A549 (cell line): ENCODE data around the gene SLC26A6. TPM values are rescaled to one million over a fixed set of nuclear protein-coding genes. Genes with fewer than 3 reads are reported as not detected.

Source experiments
- ATAC-seq, 2 experiments: fragments of 200-7000 bp in 1 of 2; fragments of >200 bp in 1 of 2; cut with Nextera tagmentation in 1 of 2; cut with Tn5 transposase in 1 of 2; 3 replicates each; pipeline versions ENCODE4 v1.8.0 to v1.9.1; 2018 to 2020; ENCODE audit warnings: mild to moderate bottlenecking in 1 of 2, moderate library complexity in 1 of 2
- CTCF ChIA-PET: fragments of 300-600 bp; sonication (Branson Sonifier 250); formaldehyde crosslinking; extraction: SDS; loops from one replicate; lab custom pipeline; 2021; ENCODE audit warnings: antibody characterized with exemption, inconsistent platforms; lab: Yijun Ruan, JAX
- POLR2A ChIA-PET: fragments of 350-600 bp; formaldehyde crosslinking; extraction: SDS; loops from one replicate; lab custom pipeline; 2021; ENCODE audit warnings: antibody characterized with exemption, inconsistent platforms; lab: Yijun Ruan, JAX
- DNase-seq, 2 experiments: peaks; one replicate each; pipeline versions ENCODE4 v3.0.0 to v3.0.0-alpha.2; 2011 to 2016; ENCODE audit warnings: low read depth in 1 of 2, low spot score in 1 of 2
- FAIRE-seq: peaks from 2 replicates; lab custom pipeline; 2011; peaks lifted over from hg19 to GRCh38; lab: Jason Lieb, UNC
- H3K27ac ChIP-seq, 2 experiments: fragments of >200 bp; sonication (Bioruptor Twin); formaldehyde crosslinking; 3 replicates each; pipeline ENCODE4 v1.5.1; 2016 to 2017
- H3K4me1 ChIP-seq: fragments of >200 bp; sonication (Bioruptor Twin); formaldehyde crosslinking; 3 replicates; pipeline ENCODE4 v1.6.1; 2016
- H3K4me2 ChIP-seq: fragments of >200 bp; sonication (Bioruptor Twin); formaldehyde crosslinking; 3 replicates; pipeline ENCODE4 v1.6.1; 2016
- H3K4me3 ChIP-seq: fragments of >200 bp; sonication (Bioruptor Twin); formaldehyde crosslinking; 3 replicates; pipeline ENCODE4 v1.5.1; 2016
- H3K9me3 ChIP-seq: fragments of >200 bp; sonication (Bioruptor Twin); formaldehyde crosslinking; 3 replicates; pipeline ENCODE4 v1.6.1; 2016
- CBX2 ChIP-seq: fragments of 200-600 bp; sonication (generic); IDR thresholded peaks from 2 replicates; pipeline ENCODE4 v1.6.1; 2016; ENCODE audit warnings: low read depth, mild to moderate bottlenecking, borderline replicate concordance
- CBX8 ChIP-seq: fragments of 200-600 bp; sonication (generic); IDR thresholded peaks from 2 replicates; pipeline ENCODE4 v1.6.1; 2016
- FOSB ChIP-seq: fragments of 250-450 bp; sonication (Bioruptor Pico); IDR thresholded peaks from 2 replicates; pipeline ENCODE4 v1.5.0; 2020; ENCODE audit warnings: mild to moderate bottlenecking, moderate library complexity
- FOSL2 ChIP-seq, 2 experiments: fragments of 450-650 bp in 1 of 2; fragments of >200 bp in 1 of 2; sonication (Bioruptor Twin) in 1 of 2; formaldehyde crosslinking; IDR thresholded peaks; 2 replicates each; pipeline versions ENCODE4 v1.5.0 to v1.6.1; 2016 to 2020; ENCODE audit warnings: mild to moderate bottlenecking in 1 of 2, moderate library complexity in 1 of 2
- FOXS1 ChIP-seq: fragments of 250-450 bp; sonication (Bioruptor Pico); IDR thresholded peaks from 2 replicates; pipeline ENCODE4 v1.5.0; 2020; ENCODE audit warnings: mild to moderate bottlenecking, moderate library complexity
- HOXA7 ChIP-seq: fragments of 250-450 bp; sonication (Bioruptor Pico); IDR thresholded peaks from 2 replicates; pipeline ENCODE4 v1.5.0; 2020; ENCODE audit warnings: mild to moderate bottlenecking, moderate library complexity
- HOXB13 ChIP-seq: fragments of 250-450 bp; sonication (Bioruptor Pico); IDR thresholded peaks from 2 replicates; pipeline ENCODE4 v1.5.0; 2020; ENCODE audit warnings: low read depth, mild to moderate bottlenecking, moderate library complexity
- HOXB5 ChIP-seq: fragments of 250-450 bp; sonication (Bioruptor Pico); IDR thresholded peaks from 2 replicates; pipeline ENCODE4 v1.5.0; 2020; ENCODE audit warnings: mild to moderate bottlenecking, moderate library complexity
- JUN ChIP-seq, 2 experiments: fragments of >200 bp; sonication (Bioruptor Twin); formaldehyde crosslinking; IDR thresholded peaks; 2 replicates in 1 of 2; 3 replicates in 1 of 2; pipeline ENCODE4 v1.6.1; 2016 to 2017
- JUNB ChIP-seq: fragments of >200 bp; sonication (Bioruptor Twin); formaldehyde crosslinking; IDR thresholded peaks from 2 replicates; pipeline ENCODE4 v1.6.1; 2016
- MAZ ChIP-seq: fragments of 150-350 bp; IDR thresholded peaks from 2 replicates; pipeline ENCODE4 v1.6.1; 2014; ENCODE audit warnings: antibody characterized with exemption, low read depth, low read length, borderline replicate concordance
- NPAS2 ChIP-seq: fragments of 250-450 bp; sonication (Bioruptor Pico); IDR thresholded peaks from 2 replicates; pipeline ENCODE4 v1.8.0; 2022; ENCODE audit warnings: mild to moderate bottlenecking, moderate library complexity, borderline replicate concordance
- PBX3 ChIP-seq: IDR thresholded peaks from 2 replicates; pipeline ENCODE4 v1.6.1; 2012
- PHF8 ChIP-seq: fragments of 200-600 bp; sonication (generic); IDR thresholded peaks from 2 replicates; pipeline ENCODE4 v1.6.1; 2016; ENCODE audit warnings: low read depth, mild to moderate bottlenecking, antibody characterized with exemption, moderate library complexity, borderline replicate concordance
- POLR2A ChIP-seq: IDR thresholded peaks from 2 replicates; pipeline ENCODE4 v1.6.1; 2012; ENCODE audit warnings: mild to moderate bottlenecking, low read length
- RAD21 ChIP-seq, 2 experiments: fragments of >200 bp in 1 of 2; sonication (Bioruptor Twin) in 1 of 2; formaldehyde crosslinking in 1 of 2; IDR thresholded peaks in 1 of 2; conservative IDR thresholded peaks in 1 of 2; 2 replicates in 1 of 2; 3 replicates in 1 of 2; pipeline ENCODE4 v1.6.1; 2012 to 2018; ENCODE audit warnings: inconsistent platforms in 1 of 2
- RCOR1 ChIP-seq: fragments of 150-350 bp; IDR thresholded peaks from 2 replicates; pipeline ENCODE4 v1.6.1; 2014; ENCODE audit warnings: antibody characterized with exemption, low read length, low read depth
- SMC3 ChIP-seq: fragments of >200 bp; sonication (Bioruptor Twin); formaldehyde crosslinking; IDR thresholded peaks from 3 replicates; pipeline ENCODE4 v1.6.1; 2018; ENCODE audit warnings: inconsistent platforms
- SREBF2 ChIP-seq: fragments of 450-650 bp; IDR thresholded peaks from 2 replicates; pipeline ENCODE4 v1.6.1; 2014; ENCODE audit warnings: mild to moderate bottlenecking, moderate library complexity
- TFCP2L1 ChIP-seq: fragments of 250-450 bp; sonication (Bioruptor Pico); IDR thresholded peaks from 2 replicates; pipeline ENCODE4 v1.5.0; 2021; ENCODE audit warnings: mild to moderate bottlenecking
- ZC3H11A ChIP-seq: fragments of 450-650 bp; IDR thresholded peaks from 2 replicates; pipeline ENCODE4 v1.6.1; 2014; ENCODE audit warnings: antibody characterized with exemption, mild to moderate bottlenecking
- ZNF302 ChIP-seq: fragments of 250-450 bp; sonication (Bioruptor Pico); IDR thresholded peaks from 2 replicates; pipeline ENCODE4 v1.9.0; 2021; ENCODE audit warnings: inconsistent platforms, mild to moderate bottlenecking, moderate library complexity
- WGBS: methylation state at CpG from one replicate; pipeline ENCODE4 v1.1.6; 2017; ENCODE audit errors: missing lambda C conversion rate; 5-methylcytosine and 5-hydroxymethylcytosine counted together
- polyA minus RNA-seq: library from RNA; depleted of rRNA, polyadenylated mRNA; stranded (reverse); fragments of >200 nt; gene quantifications from 2 replicates; pipeline ENCODE4 v1.2.3, GENCODE V29; 2011; rRNA and poly(A)+ RNA removed
- polyA plus RNA-seq, 4 experiments: library from polyadenylated mRNA; depleted of rRNA in 3 of 4; stranded (reverse); fragments of >200 nt; fragmentation: RNase III in 1 of 4; extraction: RNeasy Plus Mini Kit Qiagen cat#74134 plus additional on column Dnase treatment in 1 of 4; gene quantifications; 2 replicates in 3 of 4; 3 replicates in 1 of 4; pipeline ENCODE4 v1.2.3, GENCODE V29; 2011 to 2017
- TF ChIP-seq, protein P1 (sequence below): fragments of >200 bp; sonication (Bioruptor Twin); formaldehyde crosslinking; IDR thresholded peaks from 3 replicates; pipeline ENCODE4 v1.5.1; 2016

Gene SLC26A6, protein sequence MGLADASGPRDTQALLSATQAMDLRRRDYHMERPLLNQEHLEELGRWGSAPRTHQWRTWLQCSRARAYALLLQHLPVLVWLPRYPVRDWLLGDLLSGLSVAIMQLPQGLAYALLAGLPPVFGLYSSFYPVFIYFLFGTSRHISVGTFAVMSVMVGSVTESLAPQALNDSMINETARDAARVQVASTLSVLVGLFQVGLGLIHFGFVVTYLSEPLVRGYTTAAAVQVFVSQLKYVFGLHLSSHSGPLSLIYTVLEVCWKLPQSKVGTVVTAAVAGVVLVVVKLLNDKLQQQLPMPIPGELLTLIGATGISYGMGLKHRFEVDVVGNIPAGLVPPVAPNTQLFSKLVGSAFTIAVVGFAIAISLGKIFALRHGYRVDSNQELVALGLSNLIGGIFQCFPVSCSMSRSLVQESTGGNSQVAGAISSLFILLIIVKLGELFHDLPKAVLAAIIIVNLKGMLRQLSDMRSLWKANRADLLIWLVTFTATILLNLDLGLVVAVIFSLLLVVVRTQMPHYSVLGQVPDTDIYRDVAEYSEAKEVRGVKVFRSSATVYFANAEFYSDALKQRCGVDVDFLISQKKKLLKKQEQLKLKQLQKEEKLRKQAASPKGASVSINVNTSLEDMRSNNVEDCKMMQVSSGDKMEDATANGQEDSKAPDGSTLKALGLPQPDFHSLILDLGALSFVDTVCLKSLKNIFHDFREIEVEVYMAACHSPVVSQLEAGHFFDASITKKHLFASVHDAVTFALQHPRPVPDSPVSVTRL
- 12.5 and 12.7 TPM in 2 replicates for polyA plus RNA-seq (2011; rRNA removed)
- 17.4 and 20.3 TPM in 2 replicates for polyA plus RNA-seq (2012; cell fraction: cytosol; rRNA removed)
- polyA plus RNA-seq (2012; cell fraction: nucleus; rRNA removed) = 135 and 159 TPM in 2 replicates
- polyA plus RNA-seq (2017; fragmentation: RNase III; extraction: RNeasy Plus Mini Kit Qiagen cat#74134 plus additional on column Dnase treatment) = 20.0 to 25.5 TPM (median 23.2 TPM) in 3 replicates
- 21.9 and 24.3 TPM in 2 replicates for polyA minus RNA-seq

DNA sequence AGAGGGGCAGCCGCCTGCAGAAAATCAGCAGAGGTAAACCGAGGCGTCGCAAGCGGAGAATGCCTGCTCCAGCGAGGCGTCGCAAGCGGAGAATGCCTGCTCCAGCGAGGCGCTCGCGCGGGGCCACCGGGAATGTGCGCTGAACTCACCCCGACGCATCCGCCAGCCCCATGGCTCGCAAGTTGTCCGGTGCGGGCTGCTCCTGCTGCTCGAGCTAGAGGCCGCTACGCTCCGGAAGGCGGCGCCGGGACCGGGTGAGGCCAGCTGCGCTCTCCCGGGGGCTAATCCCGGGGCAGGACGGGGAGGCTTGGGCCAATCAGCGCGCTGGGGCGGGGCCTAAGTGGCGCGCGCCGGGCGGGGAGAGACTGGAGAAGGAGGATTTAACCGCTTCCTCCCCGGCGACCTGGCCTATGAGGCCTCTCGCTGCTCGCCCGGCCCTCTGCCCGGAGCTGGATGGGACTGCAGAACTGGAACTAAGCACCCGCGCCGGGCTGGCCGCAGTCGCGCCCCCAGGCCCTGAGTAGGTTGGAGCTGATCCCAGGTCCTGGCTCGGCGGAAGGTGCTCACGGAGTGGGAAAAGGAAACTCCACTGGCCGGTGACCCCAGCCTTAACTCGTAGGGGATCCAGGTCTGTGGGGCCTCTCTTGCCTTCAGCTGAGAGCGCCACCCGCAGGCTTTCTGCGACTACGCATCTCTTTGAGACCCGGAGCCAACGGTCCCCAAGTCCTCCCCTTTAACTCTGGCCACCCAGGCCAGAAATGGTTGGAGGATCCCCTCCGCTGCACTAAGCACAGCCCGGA is at the start of gene SLC26A6:
Gene SLC26A6, minus strand, starts transcription at position 240 of the 800 bp plus-strand sequence. Its CDS starts 68 bp downstream, at position 172.
- peak; percentile 94 to 98 for DNase-seq
- POLR2A ChIA-PET = interaction anchor here (0.6 to 2.1 kb wide), 4 partner anchors 10 to 162 kb away, joined by 3 to 9 read pairs (median 3); partner anchors contain the start of gene CELSR3
- peak; percentile 90 to 97 for ATAC-seq
- Histone ChIP-seq H3K4me3 (peak within 1 kb of the TSS; percentile 82), H3K4me2 (peak within 1 kb of the TSS; percentile 81), H3K9me3 (no peaks in the 10 kb centered on the region), H3K27ac (peak within 1 kb of the TSS; percentile 79 to 97), H3K4me1 (peaks cover 16% of the 10 kb centered on the region)
- no peak for TF ChIP-seq FOXS1 (CRISPR knock-in tag)
- no peak for TF ChIP-seq ZC3H11A
- no peak for TF ChIP-seq MAZ
- no peak for TF ChIP-seq PHF8
- TF ChIP-seq NPAS2 (CRISPR knock-in tag) = no peak
- TF ChIP-seq CBX8 = no peak
- TF ChIP-seq HOXA7 = no peak
- no peak for TF ChIP-seq HOXB5 (CRISPR knock-in tag)
- TF ChIP-seq JUN (IDR thresholded peaks at IDR 0.05) = peak in 1 of 2 experiments; percentile 67; a peak in 3 of 5 replicates
- TF ChIP-seq RCOR1 = no peak
- TF ChIP-seq ZNF302 (CRISPR knock-in tag) = no peak
- peak; percentile 45 for TF ChIP-seq POLR2A
- TF ChIP-seq, protein P1, sequence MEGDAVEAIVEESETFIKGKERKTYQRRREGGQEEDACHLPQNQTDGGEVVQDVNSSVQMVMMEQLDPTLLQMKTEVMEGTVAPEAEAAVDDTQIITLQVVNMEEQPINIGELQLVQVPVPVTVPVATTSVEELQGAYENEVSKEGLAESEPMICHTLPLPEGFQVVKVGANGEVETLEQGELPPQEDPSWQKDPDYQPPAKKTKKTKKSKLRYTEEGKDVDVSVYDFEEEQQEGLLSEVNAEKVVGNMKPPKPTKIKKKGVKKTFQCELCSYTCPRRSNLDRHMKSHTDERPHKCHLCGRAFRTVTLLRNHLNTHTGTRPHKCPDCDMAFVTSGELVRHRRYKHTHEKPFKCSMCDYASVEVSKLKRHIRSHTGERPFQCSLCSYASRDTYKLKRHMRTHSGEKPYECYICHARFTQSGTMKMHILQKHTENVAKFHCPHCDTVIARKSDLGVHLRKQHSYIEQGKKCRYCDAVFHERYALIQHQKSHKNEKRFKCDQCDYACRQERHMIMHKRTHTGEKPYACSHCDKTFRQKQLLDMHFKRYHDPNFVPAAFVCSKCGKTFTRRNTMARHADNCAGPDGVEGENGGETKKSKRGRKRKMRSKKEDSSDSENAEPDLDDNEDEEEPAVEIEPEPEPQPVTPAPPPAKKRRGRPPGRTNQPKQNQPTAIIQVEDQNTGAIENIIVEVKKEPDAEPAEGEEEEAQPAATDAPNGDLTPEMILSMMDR = peak; percentile 53
- peak; percentile 48 to 58 for TF ChIP-seq RAD21 (conservative IDR thresholded peaks at IDR 0.05 in 1 of 2, IDR thresholded peaks at IDR 0.05 in 1 of 2)
- no peak for TF ChIP-seq FOSB
- TF ChIP-seq FOSL2 (IDR thresholded peaks at IDR 0.05) = no peak
- no peak for TF ChIP-seq FOSL2 (CRISPR knock-in tag; IDR thresholded peaks at IDR 0.05)
- TF ChIP-seq SREBF2 = no peak
- TF ChIP-seq CBX2 = no peak
- no peak for TF ChIP-seq JUNB
- TF ChIP-seq PBX3 = no peak
- peak; percentile 39; the same call in 1 of the 3 replicates for TF ChIP-seq SMC3
- no peak for TF ChIP-seq TFCP2L1 (CRISPR knock-in tag)
- no peak for TF ChIP-seq HOXB13
- FAIRE-seq = no peak
- 13% methylated on average over 7 of the region's 68 CpGs for WGBS
- CTCF ChIA-PET = interaction anchor here (0.5 to 4.3 kb wide), 30 partner anchors 9 to 177 kb away, joined by 3 to 46 read pairs (median 4); partner anchors contain the start of genes CELSR3, COL7A1, TMEM89 and UCN2
